Esophagus squamous epithelium (tissue), 5 donors: Measurements from ENCODE around the gene QKI. TPM values are rescaled to one million over a fixed set of nuclear protein-coding genes. Genes with fewer than 3 reads are reported as not detected.

ENCODE experiments used
- DNase-seq: peaks from one replicate; lab custom pipeline; 2025; lab: John Stamatoyannopoulos, UW
- H3K27ac ChIP-seq, 4 donors: fragments of 200-600 bp; sonication (generic); one replicate each; pipeline ENCODE4 v1.5.1; 2016 to 2019; ENCODE audit warnings: mild to moderate bottlenecking in 1 of 4
- H3K27me3 ChIP-seq, 4 donors: fragments of 200-600 bp; sonication (generic); 1 replicate in 3 of 4; 2 replicates in 1 of 4; pipeline versions ENCODE4 v1.5.1 to v1.6.0; 2017 to 2021; ENCODE audit warnings: antibody characterized with exemption in 1 of 4
- H3K36me3 ChIP-seq, 3 donors: fragments of 200-600 bp; sonication (generic); one replicate each; pipeline ENCODE4 v1.5.1; 2016 to 2019
- H3K4me1 ChIP-seq, 3 donors: fragments of 200-600 bp; sonication (generic); one replicate each; pipeline ENCODE4 v1.5.1; 2017 to 2019
- H3K4me3 ChIP-seq, 4 donors: fragments of 200-600 bp; sonication (generic); 1 replicate in 3 of 4; 2 replicates in 1 of 4; pipeline ENCODE4 v1.5.1; 2016 to 2019; ENCODE audit warnings: mild to moderate bottlenecking in 2 of 4, moderate library complexity in 1 of 4
- H3K9me3 ChIP-seq, 3 donors: fragments of 200-600 bp; sonication (generic); one replicate each; pipeline ENCODE4 v1.5.1; 2016 to 2019
- CTCF ChIP-seq, 6 experiments: fragments of 450-650 bp in 4 of 6; fragments of 200-600 bp in 2 of 6; sonication (generic) in 2 of 6; IDR thresholded peaks; one replicate each; pipeline ENCODE4 v1.5.1; 2016 to 2019; ENCODE audit warnings: antibody characterized with exemption in 6 of 6, mild to moderate bottlenecking in 4 of 6, moderate library complexity in 4 of 6
- POLR2A ChIP-seq, 4 donors: fragments of 450-650 bp; IDR thresholded peaks; one replicate each; pipeline ENCODE4 v1.6.1; 2017; ENCODE audit warnings: antibody characterized with exemption in 4 of 4, mild to moderate bottlenecking in 4 of 4, moderate library complexity in 3 of 4
- WGBS, 2 donors: methylation state at CpG; one replicate each; pipeline ENCODE4 v1.1.5; 2018; 5-methylcytosine and 5-hydroxymethylcytosine counted together
- intact Hi-C: fragments of 100-400 bp; cut with DNase I; formaldehyde crosslinking; loops from one replicate; pipeline ENCODE4 v1.15.0; 2022
- total RNA-seq, 4 donors: library from RNA; depleted of rRNA; stranded (reverse); fragments of >200 nt; gene quantifications; one replicate each; pipeline ENCODE4 v1.1.0, GENCODE V29; 2016
- donor health status: DM: yes; HTN: yes; CAD: no.

QKI gene
- total RNA-seq, 4 donors from 2014 or later = 46.2 to 149 (median 65.4) TPM

DNA sequence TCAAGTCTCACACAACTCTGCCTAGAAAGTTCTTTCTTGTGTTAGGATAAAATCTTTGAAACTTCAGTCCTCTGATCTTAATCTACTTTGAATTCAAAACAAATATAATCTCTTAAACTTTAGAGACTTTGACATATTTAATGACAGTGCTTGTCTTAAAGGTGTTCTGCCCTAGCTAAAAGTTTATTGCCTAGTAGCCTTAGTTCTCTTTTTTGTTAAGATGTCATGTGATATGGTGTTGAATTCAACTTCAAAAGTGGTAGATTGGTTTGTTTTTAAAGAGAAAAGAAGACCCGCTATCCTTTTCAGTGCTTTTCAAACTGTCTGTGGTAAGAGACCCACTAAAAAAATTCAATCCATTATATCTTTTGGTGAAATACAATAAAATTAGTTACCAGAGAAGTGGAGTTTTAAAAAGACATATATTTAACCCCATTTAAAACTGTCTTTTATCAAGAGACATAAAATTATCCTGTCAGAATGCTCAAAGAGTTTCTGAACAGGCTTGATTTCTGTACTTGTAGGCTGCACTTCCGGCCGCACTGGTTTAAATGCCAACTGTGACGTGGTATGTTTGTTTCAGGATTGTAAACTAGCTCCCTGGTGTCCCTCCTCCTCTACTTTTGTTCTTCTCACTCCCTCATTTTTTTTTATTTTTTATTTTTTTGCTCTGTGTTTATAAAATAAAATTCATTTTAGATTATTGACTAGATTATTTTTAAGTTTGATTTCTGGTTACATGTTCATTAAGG, 76.5 kb downstream of the QKI start:
- Histone ChIP-seq H3K9me3 (no peaks in the 10 kb centered on the region), H3K4me3 (no peak overlapping the region), H3K36me3 (no peaks in the 10 kb centered on the region), H3K4me1 (peaks cover 6 to 55% (median 12%) of the 10 kb centered on the region in 3 donors), H3K27me3 (no peaks in the 10 kb centered on the region), H3K27ac (peak overlapping the region; percentile 7 to 73 (median 52))
- intact Hi-C loops = no loop called here
- no peak for TF ChIP-seq CTCF (IDR thresholded peaks at IDR 0.05)
- TF ChIP-seq POLR2A (IDR thresholded peaks at IDR 0.05) = no peak
- DNase-seq = no peak
- WGBS, 2 donors = 26 to 42% methylated on average over 4 of the region's 4 CpGs

DNA sequence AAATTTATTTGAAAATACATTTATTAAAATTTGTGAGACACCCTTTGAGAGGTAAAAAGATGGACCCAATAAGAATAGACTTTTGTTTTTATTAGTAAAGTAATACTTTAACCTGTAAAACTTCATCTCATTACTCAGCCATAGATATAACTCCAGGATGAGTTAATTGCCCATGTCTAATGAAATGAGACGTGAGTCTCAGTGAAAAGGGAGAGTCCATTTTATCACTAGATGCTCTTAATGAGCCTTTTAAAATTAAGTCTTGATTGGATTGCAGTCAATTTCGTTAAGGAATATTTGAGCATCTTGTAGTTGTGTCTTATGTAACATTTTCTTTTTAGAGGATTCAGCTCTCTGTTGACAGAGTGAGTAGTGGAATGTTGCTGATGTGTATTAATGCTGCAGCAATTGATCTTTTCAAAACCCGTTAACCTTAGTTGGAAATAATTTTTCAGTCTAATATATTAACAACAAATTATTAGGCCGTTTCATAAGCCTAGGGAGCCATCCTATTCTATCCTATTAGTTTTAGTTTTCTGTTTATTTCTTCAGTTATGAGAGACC, 77.3 kb downstream of the QKI start:
- Histone ChIP-seq H3K36me3 (no peaks in the 10 kb centered on the region), H3K27me3 (no peaks in the 10 kb centered on the region), H3K9me3 (no peaks in the 10 kb centered on the region), H3K4me1 (peaks cover 6 to 57% (median 15%) of the 10 kb centered on the region in 3 donors), H3K27ac (peak overlapping the region in 2 of 4 donors; percentile 70 to 73), H3K4me3 (no peak overlapping the region)
- intact Hi-C loops = no loop called here
- no peak for DNase-seq
- TF ChIP-seq CTCF (IDR thresholded peaks at IDR 0.05) (no peak), POLR2A (IDR thresholded peaks at IDR 0.05) (no peak)
- 74 to 81% methylated on average over 4 of the region's 4 CpGs for WGBS, 2 donors

DNA sequence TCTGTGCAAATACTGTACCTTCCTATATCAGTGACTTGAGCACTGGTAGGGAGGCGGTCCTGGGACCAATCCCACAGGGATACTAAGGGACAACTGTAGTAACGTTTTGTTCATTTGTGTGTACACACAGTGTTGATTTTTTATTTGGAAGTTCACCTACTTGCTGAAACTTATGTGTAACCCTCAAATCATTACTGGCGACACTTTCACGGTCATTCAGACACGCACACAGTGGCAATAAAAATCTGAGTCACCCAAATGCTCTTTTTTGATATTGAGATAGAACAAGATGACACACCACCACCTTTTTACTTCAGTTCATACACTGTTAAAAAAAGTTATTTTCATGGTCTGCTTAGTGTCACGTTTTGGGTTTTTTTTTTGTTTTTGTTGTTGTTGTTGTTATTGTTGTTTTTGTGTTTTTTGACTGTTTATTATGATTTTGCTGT, 79.8 kb downstream of the QKI start:
- 78 to 86% methylated on average over 6 of the region's 6 CpGs for WGBS, 2 donors
- no peaks in the 10 kb centered on the region for H3K27me3 ChIP-seq
- H3K27ac ChIP-seq = no peak overlapping the region
- H3K36me3 ChIP-seq = no peaks in the 10 kb centered on the region
- TF ChIP-seq CTCF (IDR thresholded peaks at IDR 0.05) (no peak), POLR2A (IDR thresholded peaks at IDR 0.05) (no peak)
- DNase-seq = no peak
- H3K4me3 ChIP-seq = no peak overlapping the region
- intact Hi-C loops = no loop called here
- peaks cover 6 to 36% (median 15%) of the 10 kb centered on the region in 3 donors for H3K4me1 ChIP-seq
- H3K9me3 ChIP-seq = no peaks in the 10 kb centered on the region

GRCh38 chr6:163496205-163496604, 81.7 kb downstream of the QKI start:
- H3K27ac ChIP-seq = no peak overlapping the region
- DNase-seq = no peak
- 97 to 100% methylated on average over 1 of the region's 1 CpG for WGBS, 2 donors
- no peaks in the 10 kb centered on the region for H3K27me3 ChIP-seq
- no peaks in the 10 kb centered on the region for H3K36me3 ChIP-seq
- H3K4me1 ChIP-seq = peaks cover 0 to 22% (median 3%) of the 10 kb centered on the region in 3 donors
- H3K9me3 ChIP-seq = no peaks in the 10 kb centered on the region
- intact Hi-C loops = no loop called here
- no peak overlapping the region for H3K4me3 ChIP-seq
- TF ChIP-seq POLR2A (IDR thresholded peaks at IDR 0.05) (no peak), CTCF (IDR thresholded peaks at IDR 0.05) (no peak)

- 62 to 73% methylated on average over 2 of the region's 2 CpGs for WGBS, 2 donors
Measured at GRCh38 chr6:163500105-163500504, 85.6 kb downstream of the QKI start.

More at GRCh38 chr6:163500105-163500504, 85.6 kb downstream of the QKI start:
- Histone ChIP-seq H3K27ac (no peak overlapping the region), H3K36me3 (no peaks in the 10 kb centered on the region), H3K9me3 (no peaks in the 10 kb centered on the region), H3K4me1 (peaks cover 0 to 17% (median 3%) of the 10 kb centered on the region in 3 donors), H3K27me3 (no peaks in the 10 kb centered on the region), H3K4me3 (no peak overlapping the region)
- TF ChIP-seq CTCF (IDR thresholded peaks at IDR 0.05) = no peak
- TF ChIP-seq POLR2A (IDR thresholded peaks at IDR 0.05) = no peak
- intact Hi-C loops = no loop called here
- DNase-seq = no peak
